Body of pancreas (tissue), 4 donors: ENCODE results near the gene GLB1L2. TPM values are rescaled to one million over a fixed set of nuclear protein-coding genes. Genes with fewer than 3 reads are reported as not detected.

Source experiments
- ATAC-seq: fragments of 150-250 bp; one replicate; pipeline ENCODE4 v1.9.1; 2016
- DNase-seq, 4 donors: peaks; one replicate each; pipeline ENCODE4 v3.0.0-alpha.2; 2019
- H3K27ac ChIP-seq, 4 donors: fragments of 200-600 bp; sonication (generic); 1 replicate in 3 of 4; 2 replicates in 1 of 4; pipeline versions ENCODE4 v1.5.1 to v1.6.1; 2016 to 2019; ENCODE audit warnings: mild to moderate bottlenecking in 1 of 4, mixed read lengths in 1 of 4, moderate library complexity in 1 of 4
- H3K27me3 ChIP-seq, 2 donors: fragments of 200-600 bp; sonication (generic); one replicate each; pipeline ENCODE4 v1.6.0; 2016; ENCODE audit warnings: mild to moderate bottlenecking in 1 of 2
- H3K36me3 ChIP-seq, 2 donors: fragments of 200-600 bp; sonication (generic); replicated peaks in 1 of 2; 2 replicates each; pipeline ENCODE4 v1.5.1; 2016; ENCODE audit warnings: low read depth in 2 of 2; ENCODE audit not compliant: insufficient read depth in 1 of 2
- H3K4me1 ChIP-seq: fragments of 200-600 bp; sonication (generic); one replicate; pipeline ENCODE4 v1.6.0; 2016
- H3K4me3 ChIP-seq, 2 donors: fragments of 200-600 bp; sonication (generic); 1 replicate in 1 of 2; 2 replicates in 1 of 2; pipeline ENCODE4 v1.5.1; 2016 to 2019
- H3K9me3 ChIP-seq, 3 donors: fragments of 200-600 bp; sonication (generic); 1 replicate in 2 of 3; 2 replicates in 1 of 3; pipeline ENCODE4 v1.5.1; 2016
- CTCF ChIP-seq, 7 experiments: fragments of 450-650 bp in 4 of 7; fragments of 200-600 bp in 3 of 7; sonication (generic) in 3 of 7; IDR thresholded peaks; one replicate each; pipeline ENCODE4 v1.5.1; 2016 to 2019; ENCODE audit warnings: antibody characterized with exemption in 7 of 7
- POLR2A ChIP-seq, 3 donors: fragments of 450-650 bp; IDR thresholded peaks; one replicate each; pipeline ENCODE4 v1.6.1; 2016; ENCODE audit warnings: antibody characterized with exemption in 3 of 3, mild to moderate bottlenecking in 2 of 3
- WGBS, 2 donors: methylation state at CpG; one replicate each; pipeline ENCODE4 v1.1.5; 2017; 5-methylcytosine and 5-hydroxymethylcytosine counted together
- intact Hi-C: fragments of 100-400 bp; cut with DNase I; formaldehyde crosslinking; loops from one replicate; pipeline ENCODE4 v1.15.1; 2023
- total RNA-seq, 2 donors: library from RNA; depleted of rRNA; stranded (reverse); fragments of >200 nt; gene quantifications; one replicate each; pipeline ENCODE4 v1.1.0, GENCODE V29; 2016

Gene GLB1L2
- total RNA-seq, 2 donors from 2014 or later = 9.1 to 10.9 TPM

- intact Hi-C loops = no loop called here
- Histone ChIP-seq H3K27me3 (no peaks in the 10 kb centered on the region), H3K4me1 (no peaks in the 10 kb centered on the region), H3K4me3 (no peak overlapping the region), H3K36me3 (no peaks in the 10 kb centered on the region), H3K27ac (no peak overlapping the region), H3K9me3 (no peaks in the 10 kb centered on the region)
- 73 to 79% methylated on average over 9 to 12 of the region's 12 CpGs for WGBS, 2 donors
- ATAC-seq = no peak
- no peak for DNase-seq
- no peak for TF ChIP-seq CTCF (IDR thresholded peaks at IDR 0.05)
- no peak for TF ChIP-seq POLR2A (IDR thresholded peaks at IDR 0.05)
Observed at GRCh38 chr11:134287561-134287960, 44.2 kb upstream of the GLB1L2 start.

DNA sequence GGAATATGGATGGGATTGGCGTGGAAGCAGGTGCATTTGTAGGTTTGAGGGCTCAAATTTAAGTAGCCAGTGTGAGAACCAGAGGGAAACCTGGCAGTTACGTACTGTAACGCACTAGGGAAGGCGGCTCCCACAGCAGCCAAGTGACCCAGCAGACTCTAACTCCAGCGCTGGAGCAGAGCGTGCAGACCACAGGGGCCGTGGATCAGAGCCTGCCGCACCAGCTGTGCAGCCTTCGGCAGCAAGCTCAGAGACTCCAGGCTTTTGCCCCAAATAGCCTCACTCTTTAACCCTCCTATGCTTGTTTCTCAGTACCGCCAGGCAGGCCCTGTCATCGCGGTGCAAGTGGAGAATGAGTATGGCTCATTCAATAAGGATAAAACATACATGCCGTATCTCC lies 43.3 kb upstream of the GLB1L2 start:
- no peak for ATAC-seq
- TF ChIP-seq CTCF (IDR thresholded peaks at IDR 0.05) (no peak), POLR2A (IDR thresholded peaks at IDR 0.05) (no peak)
- 87 to 94% methylated on average over 8 to 13 of the region's 13 CpGs for WGBS, 2 donors

GRCh38 chr11:134289167-134289566 lies 42.6 kb upstream of the GLB1L2 start:
- intact Hi-C loops = no loop called here
- no peak for ATAC-seq
- Histone ChIP-seq H3K27ac (no peak overlapping the region), H3K27me3 (no peaks in the 10 kb centered on the region), H3K4me3 (no peak overlapping the region), H3K36me3 (no peaks in the 10 kb centered on the region), H3K9me3 (no peaks in the 10 kb centered on the region), H3K4me1 (no peaks in the 10 kb centered on the region)
- no peak for DNase-seq
- TF ChIP-seq POLR2A (IDR thresholded peaks at IDR 0.05) (no peak), CTCF (IDR thresholded peaks at IDR 0.05) (no peak)
- 61 to 72% methylated on average over 4 of the region's 4 CpGs for WGBS, 2 donors

More for the DNA sequence above, 43.3 kb upstream of the GLB1L2 start:
- intact Hi-C loops = no loop called here
- no peak overlapping the region for H3K4me3 ChIP-seq
- no peaks in the 10 kb centered on the region for H3K27me3 ChIP-seq
- no peaks in the 10 kb centered on the region for H3K4me1 ChIP-seq
- H3K9me3 ChIP-seq = no peaks in the 10 kb centered on the region
- no peaks in the 10 kb centered on the region for H3K36me3 ChIP-seq
- no peak for DNase-seq
- H3K27ac ChIP-seq = no peak overlapping the region

DNA sequence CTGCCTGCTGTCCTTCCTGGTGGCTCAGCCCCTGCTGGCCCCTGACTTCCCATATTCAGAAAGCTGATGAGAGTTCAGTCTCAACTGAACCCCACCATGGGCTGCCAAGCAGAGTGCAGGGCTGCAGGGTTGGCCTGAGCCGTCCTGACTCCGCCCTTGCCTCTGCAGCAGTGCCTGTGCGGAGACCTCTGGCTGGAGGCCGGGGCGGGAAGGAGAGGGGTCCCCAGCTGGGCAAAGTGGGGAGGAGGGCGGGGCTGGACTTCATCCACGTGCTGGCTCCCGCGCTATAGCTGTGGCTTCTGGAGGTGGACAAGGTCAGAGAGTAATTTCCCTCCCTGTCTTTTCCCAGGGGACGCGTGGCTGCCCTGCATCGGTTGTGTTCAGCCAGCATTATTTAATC lies 42.0 kb upstream of the GLB1L2 start:
- Histone ChIP-seq H3K27me3 (no peaks in the 10 kb centered on the region), H3K4me3 (no peak overlapping the region), H3K36me3 (no peaks in the 10 kb centered on the region), H3K27ac (no peak overlapping the region), H3K4me1 (no peaks in the 10 kb centered on the region), H3K9me3 (no peaks in the 10 kb centered on the region)
- TF ChIP-seq CTCF (IDR thresholded peaks at IDR 0.05) = no peak
- TF ChIP-seq POLR2A (IDR thresholded peaks at IDR 0.05) = no peak
- DNase-seq (no peak), ATAC-seq (no peak)
- intact Hi-C loops = no loop called here
- WGBS, 2 donors = 43 to 48% methylated on average over 7 to 12 of the region's 12 CpGs

- Histone ChIP-seq H3K4me1 (no peaks in the 10 kb centered on the region), H3K27ac (no peak overlapping the region), H3K36me3 (no peaks in the 10 kb centered on the region), H3K9me3 (no peaks in the 10 kb centered on the region), H3K27me3 (no peaks in the 10 kb centered on the region), H3K4me3 (no peak overlapping the region)
- no peak for TF ChIP-seq CTCF (IDR thresholded peaks at IDR 0.05)
- no peak for TF ChIP-seq POLR2A (IDR thresholded peaks at IDR 0.05)
- ATAC-seq (no peak), DNase-seq (no peak)
- intact Hi-C loops = no loop called here
- WGBS, 2 donors = 82 to 83% methylated on average over 7 of the region's 7 CpGs
Observed at GRCh38 chr11:134290646-134291045, 41.1 kb upstream of the GLB1L2 start.
